ENCODE measurements around the gene GSTO2.

GSTO2 gene

DNA sequence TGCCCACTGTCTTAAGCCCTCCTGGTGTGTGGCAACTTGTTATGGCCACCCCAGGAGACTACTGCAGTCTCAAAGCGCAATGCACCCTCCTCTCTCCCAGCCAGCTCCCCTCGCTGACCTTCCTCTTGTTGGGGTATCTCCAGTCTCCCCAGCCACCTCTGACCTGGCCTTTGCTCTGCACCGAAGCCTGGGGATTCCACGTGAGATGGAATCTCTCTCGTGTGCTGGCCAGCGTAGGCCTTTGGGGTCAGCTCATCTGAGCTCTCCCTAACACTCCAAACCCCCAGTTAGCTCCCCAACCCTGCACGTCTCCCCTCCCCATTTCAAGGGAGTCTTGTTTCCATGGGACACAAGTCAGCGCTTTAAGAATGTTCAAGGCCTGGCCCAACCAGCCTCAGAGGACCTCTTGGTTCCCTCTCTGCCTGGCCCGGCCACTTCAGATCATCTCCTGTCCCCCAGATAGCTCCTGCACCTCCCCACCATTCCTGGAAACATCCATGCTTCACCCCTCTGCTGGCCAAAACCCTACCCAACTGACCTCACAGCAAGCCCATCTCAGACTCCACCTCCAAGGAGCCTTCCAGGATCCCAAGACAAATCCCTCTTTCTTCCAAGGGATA, 58.1 kb downstream of the GSTO2 start:
- no peak for DNase-seq (ENCODE audit: low read depth)

DNA sequence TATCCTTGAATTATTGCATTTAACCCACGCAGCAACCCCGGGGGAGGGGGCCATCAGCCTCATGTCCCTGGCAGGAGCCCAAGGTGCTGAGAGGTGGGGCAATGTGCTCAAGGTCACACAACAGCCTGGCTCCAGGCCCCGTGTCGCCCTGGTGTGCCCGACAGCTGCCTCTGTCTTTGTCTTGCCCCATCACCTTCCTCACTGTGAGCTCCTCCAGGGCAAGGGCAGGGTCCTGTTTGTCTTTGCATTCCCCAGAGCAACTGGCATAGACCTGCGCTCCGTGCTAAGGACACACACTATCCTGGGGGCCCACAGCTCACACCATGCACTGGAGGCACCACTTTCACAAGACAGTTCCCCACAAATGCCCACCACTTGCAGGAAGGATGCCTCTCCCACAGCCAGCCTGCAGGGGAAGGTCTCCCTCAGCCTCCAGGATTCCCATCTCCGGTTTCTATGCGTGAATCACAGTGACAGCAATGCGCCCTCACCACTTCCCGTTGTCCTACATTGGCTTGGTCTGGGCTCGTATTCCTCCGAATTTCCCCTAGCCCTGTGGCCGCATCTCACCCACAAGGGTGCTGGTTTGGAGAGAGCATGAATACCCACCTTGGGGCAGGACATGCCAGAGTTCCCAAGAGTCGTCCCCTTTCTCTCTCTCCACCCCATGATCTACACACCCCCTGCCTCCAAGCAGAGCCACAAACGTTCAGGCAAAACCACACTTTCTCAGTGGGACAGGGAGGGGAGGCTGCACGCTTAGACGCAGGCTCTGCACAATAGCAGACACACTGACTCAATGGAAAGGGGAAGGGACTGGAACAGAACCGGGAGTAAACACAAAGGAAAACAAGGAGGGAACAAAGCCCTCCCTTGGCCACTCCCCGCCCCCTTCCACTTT, 59.0 kb downstream of the GSTO2 start:
- no peak for DNase-seq (ENCODE audit: low read depth)

- DNase-seq (ENCODE audit: low read depth), result no peak
These were observed 59.6 kb downstream of the GSTO2 start for GRCh38 chr10:104328646-104328895.

DNA sequence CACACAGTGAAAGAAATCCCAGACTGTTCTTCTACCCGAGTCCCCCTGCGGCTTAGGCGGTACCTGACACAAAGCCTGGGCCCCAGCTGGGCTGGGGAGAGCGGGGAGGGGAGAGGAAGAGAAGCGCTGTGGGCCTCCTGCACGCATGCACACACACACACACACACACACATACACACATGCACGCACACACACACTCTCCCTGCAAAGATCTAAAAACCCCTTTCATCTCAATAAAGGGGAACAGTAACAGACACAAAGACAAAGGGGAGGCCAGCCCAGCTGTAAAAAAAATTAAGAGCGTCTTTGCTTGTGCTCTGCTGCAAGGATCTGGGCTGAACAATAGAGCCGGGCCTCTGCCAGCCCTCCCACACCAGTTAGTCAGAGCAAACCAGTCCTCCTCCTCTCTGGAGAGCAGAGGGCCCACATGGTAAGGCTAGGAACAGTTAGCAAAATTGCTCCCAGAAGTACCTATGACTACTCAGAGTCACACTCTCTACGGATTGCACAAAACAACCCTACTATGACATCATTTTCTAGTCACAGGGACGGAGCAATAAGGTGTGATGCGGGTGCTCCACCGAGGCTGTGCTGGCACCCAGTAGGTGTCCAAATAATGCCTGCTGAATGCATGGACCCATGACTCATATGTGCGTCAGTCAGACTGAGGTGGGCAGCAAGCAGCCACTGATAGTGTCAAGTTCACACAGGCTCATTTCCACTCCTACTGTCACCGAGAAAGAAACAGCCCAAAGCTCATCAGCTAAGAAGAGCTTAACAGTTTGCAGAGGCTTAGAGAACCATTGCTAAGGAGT, 60.1 kb downstream of the GSTO2 start:
- peak; percentile 79 for DNase-seq (ENCODE audit: low read depth)

GRCh38 chr10:104329735-104330134, 60.8 kb downstream of the GSTO2 start:
- DNase-seq (ENCODE audit: low read depth), result no peak

GRCh38 chr10:104330168-104331110, 61.5 kb downstream of the GSTO2 start:
- no peak for DNase-seq (ENCODE audit: low read depth)

DNA sequence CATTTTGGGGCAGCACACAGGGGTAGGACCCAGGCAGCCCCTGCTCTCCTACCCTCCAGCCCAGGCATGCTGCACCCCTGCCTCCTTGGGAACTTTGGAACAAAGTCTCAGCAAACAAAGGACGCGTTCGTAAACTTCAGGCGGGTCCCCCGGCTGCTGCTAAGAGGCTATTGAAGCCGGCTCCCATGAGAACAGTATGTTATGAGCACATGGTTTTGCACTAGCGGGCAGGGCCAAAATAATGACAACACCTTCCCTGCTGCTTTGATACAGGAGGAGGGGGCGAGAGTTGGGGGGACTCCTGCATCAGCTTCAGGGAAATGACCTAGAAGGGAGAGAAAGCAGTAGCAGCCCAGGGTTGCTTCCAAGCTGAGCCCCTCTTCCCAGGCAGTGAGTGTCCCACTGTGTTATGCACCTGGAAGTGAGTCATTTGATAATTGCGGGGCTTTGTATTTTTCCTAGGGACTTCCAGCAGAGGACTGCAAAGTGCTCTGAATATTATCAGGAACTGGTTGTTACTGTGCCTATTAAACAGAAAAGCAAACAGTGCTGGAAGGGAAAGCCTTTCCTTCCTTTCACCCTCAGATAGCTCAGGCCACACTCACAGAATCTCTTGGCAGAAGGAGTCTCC, 62.3 kb downstream of the GSTO2 start:
- DNase-seq (ENCODE audit: low read depth), result no peak

GRCh38 chr10:104332243-104333031, 63.5 kb downstream of the GSTO2 start:
- DNase-seq (ENCODE audit: low read depth), result no peak

GRCh38 chr10:104333032-104333727, 64.2 kb downstream of the GSTO2 start:
- DNase-seq (ENCODE audit: low read depth), result peak; percentile 44

GRCh38 chr10:104333728-104334373, 64.9 kb downstream of the GSTO2 start:
- DNase-seq (ENCODE audit: low read depth), result no peak

DNA sequence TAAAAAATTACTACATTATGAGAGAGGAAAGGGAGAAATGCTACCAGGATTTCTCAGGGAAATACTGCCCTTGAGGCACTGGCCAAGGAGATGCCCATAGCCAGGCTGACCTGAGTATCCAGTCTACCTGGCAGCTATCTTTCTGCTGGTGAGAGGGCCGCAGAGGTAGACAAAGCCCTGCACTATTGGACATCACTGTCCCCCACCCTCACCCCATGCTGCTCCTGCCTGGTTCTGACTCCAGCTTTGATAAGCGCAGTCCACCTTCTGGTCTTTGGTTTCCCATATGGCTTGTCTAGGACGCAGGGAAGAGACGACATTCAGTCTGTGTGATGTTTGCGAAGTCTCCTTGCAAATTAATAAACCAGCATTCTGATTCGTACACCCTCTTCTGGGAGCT, 65.6 kb downstream of the GSTO2 start:
- DNase-seq (ENCODE audit: low read depth), result no peak

DNA sequence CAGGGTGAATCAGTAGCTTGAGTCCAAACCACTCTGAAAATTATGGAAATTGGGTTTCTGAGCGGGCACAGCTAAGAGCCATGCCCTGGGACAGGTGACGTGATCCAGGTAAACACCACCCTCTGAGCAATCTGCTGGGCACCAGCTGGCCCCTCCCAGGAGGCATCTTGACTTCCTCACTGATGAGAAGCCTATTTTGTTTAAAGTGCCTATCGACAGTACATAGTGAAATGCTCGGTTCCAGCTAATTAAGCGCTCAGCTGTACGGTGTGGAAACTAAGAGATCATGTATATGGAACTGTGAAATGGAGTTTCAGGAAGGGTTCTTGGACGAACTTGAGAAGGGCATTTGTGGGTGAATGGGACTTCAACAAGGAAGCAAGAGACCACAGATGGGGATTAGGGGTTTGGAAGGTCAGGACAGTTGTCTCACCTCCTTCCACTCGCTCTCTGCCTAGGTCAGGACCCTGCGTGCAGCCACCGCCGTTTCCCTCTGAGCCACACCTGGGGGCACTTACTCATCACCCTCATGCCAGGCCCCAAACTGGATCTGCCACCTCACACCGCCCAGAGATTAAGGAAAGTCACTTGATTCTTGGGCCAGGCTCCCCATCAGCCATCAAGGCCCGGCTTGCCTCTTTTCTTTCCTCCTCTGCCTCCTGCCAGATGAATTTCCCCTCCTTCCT, 66.1 kb downstream of the GSTO2 start:
- DNase-seq (ENCODE audit: low read depth), result no peak

GRCh38 chr10:104336821-104337467, 68.0 kb downstream of the GSTO2 start:
- no peak for DNase-seq (ENCODE audit: low read depth)

DNA sequence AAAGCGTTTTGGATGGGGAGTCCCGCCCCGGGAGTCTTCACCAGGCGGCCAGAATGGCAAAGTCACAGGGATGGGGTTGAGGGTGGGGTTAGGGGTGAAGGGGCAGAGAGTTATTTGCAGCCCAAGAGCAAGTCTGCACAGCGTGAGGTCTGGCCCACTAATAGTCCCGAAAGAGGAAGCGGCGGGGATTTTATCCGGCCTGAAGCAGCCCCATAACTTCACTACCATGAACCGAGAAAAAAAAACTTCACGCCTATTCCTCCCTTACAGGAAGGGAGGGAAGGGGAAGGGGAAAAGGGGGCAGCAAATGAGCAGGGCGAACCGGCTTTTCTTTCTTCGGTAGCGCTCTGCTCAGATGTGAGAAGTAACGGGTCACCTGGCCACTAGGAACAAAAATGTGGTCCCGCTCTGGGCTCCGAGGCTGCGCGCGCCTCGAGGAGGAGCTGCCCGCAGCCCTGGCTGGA, 68.6 kb downstream of the GSTO2 start:
- no peak for DNase-seq (ENCODE audit: low read depth)

DNA sequence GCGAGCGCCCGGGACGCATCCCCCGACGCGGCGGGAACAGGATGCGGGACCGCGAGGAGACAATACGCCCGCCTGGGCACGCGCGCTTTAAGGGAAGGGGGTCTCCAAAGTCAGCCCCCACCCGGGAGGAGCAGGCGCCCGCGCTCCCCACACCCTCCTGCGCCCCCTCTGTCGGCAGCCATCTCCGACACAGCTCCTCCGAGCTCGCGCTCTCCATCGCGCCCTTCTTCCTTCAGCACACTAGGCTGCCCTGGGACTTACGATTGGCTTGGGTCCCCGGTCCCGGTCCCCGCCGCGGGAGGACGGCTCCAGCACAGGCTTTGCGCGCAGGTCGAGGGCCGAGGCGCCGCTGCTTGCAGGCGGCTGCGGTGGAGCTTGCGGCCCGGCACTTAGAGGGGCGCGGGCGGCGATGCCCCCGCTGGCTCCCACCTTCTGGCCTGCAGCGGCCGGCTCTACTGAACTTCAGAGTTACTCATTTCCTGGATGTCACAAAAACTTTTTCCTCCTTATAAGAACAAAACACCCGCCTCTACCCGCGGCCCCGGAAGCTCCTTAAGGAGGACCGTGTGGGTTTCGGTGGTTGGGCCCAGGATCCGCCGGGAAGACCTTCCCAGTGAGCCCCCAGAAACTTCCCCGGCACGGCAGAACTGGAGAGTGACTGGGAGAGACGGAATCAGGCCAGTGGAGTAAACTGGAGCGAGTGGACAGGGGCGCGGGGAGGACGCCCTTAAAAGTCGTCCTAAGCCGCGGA, 69.2 kb downstream of the GSTO2 start, which contains the start of gene ITPRIP:
ITPRIP (minus strand) TSS at position 481 of the 751 bp plus-strand sequence. CDS start 22,414 bp downstream, outside the sequence.
- DNase-seq (ENCODE audit: low read depth), result peak; percentile 62

GRCh38 chr10:104339469-104340110, 70.6 kb downstream of the GSTO2 start:
- no peak for DNase-seq (ENCODE audit: low read depth)

DNA sequence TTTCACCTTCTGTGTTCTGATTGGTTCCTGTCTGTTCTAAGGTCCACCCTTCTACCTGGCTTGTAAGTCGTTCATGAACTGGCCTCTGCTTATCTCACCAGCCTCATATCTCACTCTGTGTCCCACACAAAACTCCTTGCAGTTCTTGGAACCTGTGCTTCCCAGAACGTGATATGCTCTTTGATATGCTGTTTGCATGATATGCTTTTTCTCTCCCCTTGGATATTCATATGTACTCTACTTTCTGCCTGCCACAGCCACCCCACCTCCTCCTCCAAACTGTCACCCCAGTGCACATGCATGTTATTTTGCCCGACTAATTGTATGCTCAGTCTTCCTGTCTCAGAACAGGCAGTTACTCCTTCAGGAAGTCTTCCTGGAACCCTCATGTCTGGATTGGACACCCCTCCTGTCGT, 71.1 kb downstream of the GSTO2 start:
- DNase-seq (ENCODE audit: low read depth), result no peak
